Stimulated activated CD4-positive, alpha-beta T cell treated with anti-CD3 and anti-CD28 coated beads, Interleukin-1b, Interleukin-23, amount 100 ng/mL, for 24 hours (primary cell): ENCODE measurements around the gene NUP210L.
A peak's percentile ranks its signal among the peaks of the same experiment; 100 is the strongest.
"Not testable (repeated sequence)": the region's sequence is repeated elsewhere in the genome, so short reads cannot be mapped to it uniquely, and the experiment has no call there.

Experiments
- DNase-seq, 4 experiments: peaks; one replicate each; pipeline ENCODE4 v3.0.0-alpha.2; 2020; ENCODE audit warnings: low read depth in 4 of 4, low spot score in 1 of 4

Gene NUP210L

GRCh38 chr1:153995640-153996039 lies 159.2 kb downstream of the NUP210L start:
- DNase-seq = no peak

- no peak for DNase-seq
Observed at GRCh38 chr1:153995202-153995601, 159.7 kb downstream of the NUP210L start.

GRCh38 chr1:153991806-153992205 lies 163.1 kb downstream of the NUP210L start:
- no peak for DNase-seq

- DNase-seq = no peak
Observed at GRCh38 chr1:153991151-153991630, 163.7 kb downstream of the NUP210L start.

DNA sequence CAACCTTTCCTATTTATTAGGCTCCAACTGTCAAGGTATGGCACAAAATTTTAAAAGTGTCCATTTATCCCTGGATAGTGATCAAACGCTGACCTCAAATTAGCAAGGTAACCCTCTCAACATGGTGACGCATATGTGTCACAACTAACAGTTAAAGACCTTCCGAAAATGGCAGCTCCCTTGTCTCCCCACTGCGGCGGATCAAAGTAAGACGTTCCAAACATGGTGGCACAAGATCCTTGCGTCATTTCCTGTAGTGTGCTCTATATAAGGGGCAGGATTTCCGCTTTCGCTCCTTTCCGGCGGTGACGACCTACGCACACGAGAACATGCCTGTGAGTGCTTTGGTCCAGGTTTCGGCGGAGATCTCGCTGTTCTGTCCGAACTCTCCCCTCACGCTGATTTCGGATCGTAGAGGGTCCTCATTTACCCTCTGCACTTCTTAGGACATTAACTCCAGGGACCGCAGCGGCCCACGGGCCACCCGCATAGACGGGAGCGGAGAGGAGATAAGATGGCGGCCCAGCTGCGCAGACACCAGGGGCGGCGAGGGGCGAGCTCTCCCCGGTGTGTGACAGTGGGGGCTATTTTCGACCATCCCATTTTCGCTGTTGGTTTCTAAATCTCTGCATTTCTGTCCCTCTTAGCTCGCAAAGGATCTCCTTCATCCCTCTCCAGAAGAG lies 164.3 kb downstream of the NUP210L start, which contains the start of gene RPS27:
RPS27 (plus strand) TSS at position 295 of the 683 bp plus-strand sequence; CDS start at position 330, 35 bp downstream.
- peak; percentile 69 to 77 (median 70) for DNase-seq

DNA sequence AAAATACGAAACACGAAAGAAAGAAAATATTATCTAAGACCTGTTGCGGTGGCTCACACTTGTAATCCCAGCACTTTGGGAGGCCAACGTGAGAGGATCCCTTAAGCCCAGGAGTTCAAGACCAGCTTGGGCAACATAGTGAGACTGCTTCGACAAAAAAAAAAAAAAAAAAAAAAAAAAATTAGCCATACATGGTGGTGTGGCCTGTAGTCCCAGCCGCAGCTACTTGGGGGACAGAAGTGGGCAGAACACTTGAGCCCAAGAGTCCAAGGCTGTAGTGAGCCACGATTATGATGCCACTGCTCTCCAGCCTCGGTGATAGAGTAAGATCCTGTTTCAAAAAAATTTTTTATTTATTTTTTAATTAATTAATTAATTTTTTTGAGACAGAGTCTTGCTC lies 167.3 kb downstream of the NUP210L start:
- no peak for DNase-seq

GRCh38 chr1:153985941-153986761 lies 168.7 kb downstream of the NUP210L start, which contains the start of gene RAB13:
Gene RAB13 (minus strand): TSS chr1:153986339. CDS start chr1:153986236, 103 bp downstream.
- no peak for DNase-seq

DNA sequence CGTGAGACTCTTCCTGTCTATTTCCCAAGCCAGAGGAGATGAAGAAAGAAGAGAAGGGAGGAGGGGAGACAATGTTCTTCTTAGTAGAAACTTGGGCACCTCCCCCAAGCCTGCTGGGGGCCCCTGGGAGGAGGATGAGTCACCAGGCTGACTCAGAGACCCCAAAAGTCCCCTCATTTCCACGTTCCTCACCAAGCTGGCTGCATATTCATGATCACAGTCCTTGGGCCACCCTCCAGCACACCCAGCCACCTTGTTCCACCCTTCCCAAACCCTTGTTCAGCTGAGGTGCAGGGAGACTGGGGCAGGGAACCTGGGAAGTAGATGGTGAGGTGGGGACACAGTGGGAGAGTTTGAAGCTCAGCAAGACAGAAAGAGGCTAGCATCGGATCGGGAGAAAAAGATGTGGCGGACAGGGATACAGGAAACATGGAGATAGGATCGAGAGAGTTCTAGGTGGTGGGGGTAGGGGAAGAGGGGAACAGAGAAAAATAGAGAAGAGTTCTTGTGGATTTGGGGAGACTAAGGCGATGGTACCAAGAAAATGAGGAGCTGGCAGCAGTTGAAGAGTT lies 169.4 kb downstream of the NUP210L start:
- peak in 2 of 4 experiments; percentile 47 to 59 for DNase-seq

DNA sequence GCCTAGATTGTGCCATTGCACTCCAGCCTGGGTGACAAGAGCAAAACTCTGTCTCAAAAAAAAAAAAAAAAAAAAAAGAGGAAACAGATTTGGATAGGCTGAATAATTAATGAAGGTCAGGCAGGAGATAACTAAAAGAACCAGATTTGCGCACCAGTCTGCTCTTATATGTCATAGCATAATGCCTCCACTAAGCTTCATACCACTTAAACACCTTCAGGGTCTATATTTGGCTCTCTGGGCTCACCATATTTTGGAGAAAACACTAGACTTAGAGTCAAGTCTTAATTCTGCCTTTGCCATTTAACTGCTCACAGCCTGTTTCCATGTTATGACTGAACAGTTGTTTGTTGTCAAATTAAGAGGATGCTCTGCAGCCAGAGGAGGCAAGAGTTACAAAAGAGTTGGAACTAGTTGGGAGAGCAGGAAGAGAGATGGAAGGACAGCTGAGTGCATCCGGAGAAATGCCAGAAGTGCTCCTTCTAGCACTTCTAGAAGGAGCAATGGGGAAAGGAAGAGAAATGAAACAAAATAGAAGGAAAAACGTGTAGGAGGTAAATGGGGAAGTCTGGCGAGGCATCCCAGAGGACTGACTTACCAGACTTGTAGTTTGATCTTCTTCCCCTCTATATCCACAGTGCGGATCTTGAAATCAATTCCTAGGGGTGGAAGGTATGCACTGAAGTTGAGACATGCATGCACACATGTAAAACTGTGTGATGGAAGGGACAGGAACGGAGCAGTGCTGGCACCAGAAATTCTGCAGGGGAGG lies 170.6 kb downstream of the NUP210L start:
- DNase-seq = no peak

DNA sequence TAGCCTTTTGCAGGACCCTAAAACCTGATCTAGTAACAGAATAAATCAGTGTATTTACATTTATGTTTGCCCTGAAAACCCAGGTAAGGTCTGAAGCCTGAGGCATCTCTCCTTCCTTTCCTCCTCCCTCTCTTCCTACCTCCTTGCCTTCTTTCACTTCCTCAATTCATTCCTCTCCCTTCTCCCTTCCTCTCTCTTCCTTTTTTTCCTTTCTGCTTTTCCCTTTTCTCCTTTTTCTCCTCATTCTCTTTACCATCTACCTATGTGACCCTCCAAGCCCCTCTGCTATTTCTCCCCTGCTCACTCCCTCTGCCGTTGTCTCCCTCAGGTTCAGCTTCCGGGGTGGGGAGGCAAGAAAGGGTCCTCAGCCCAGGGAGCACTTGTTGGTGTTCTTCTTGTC lies 173.1 kb downstream of the NUP210L start:
- not testable (repeated sequence) for DNase-seq

DNA sequence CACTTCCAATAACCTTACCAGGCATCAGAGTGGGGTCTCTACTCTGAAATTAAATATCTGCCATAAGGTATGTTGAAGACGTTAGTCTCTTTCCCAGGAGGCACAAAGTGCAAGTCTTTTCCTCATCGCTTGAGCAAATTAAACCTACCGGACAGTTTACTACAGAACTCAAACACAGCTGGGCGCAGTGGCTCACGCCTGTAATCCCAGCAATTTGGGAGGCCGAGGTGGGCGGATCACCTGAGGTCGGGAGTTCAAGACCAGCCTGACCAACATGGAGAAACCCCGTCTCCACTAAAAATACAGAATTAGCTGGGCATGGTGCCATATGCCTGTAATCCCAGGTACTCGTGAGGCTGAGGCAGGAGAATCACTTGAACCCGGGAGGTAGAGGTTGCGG lies 175.8 kb downstream of the NUP210L start:
- DNase-seq = not testable (repeated sequence)

- no peak for DNase-seq
Observed at GRCh38 chr1:153978274-153978909, 176.5 kb downstream of the NUP210L start.

DNA sequence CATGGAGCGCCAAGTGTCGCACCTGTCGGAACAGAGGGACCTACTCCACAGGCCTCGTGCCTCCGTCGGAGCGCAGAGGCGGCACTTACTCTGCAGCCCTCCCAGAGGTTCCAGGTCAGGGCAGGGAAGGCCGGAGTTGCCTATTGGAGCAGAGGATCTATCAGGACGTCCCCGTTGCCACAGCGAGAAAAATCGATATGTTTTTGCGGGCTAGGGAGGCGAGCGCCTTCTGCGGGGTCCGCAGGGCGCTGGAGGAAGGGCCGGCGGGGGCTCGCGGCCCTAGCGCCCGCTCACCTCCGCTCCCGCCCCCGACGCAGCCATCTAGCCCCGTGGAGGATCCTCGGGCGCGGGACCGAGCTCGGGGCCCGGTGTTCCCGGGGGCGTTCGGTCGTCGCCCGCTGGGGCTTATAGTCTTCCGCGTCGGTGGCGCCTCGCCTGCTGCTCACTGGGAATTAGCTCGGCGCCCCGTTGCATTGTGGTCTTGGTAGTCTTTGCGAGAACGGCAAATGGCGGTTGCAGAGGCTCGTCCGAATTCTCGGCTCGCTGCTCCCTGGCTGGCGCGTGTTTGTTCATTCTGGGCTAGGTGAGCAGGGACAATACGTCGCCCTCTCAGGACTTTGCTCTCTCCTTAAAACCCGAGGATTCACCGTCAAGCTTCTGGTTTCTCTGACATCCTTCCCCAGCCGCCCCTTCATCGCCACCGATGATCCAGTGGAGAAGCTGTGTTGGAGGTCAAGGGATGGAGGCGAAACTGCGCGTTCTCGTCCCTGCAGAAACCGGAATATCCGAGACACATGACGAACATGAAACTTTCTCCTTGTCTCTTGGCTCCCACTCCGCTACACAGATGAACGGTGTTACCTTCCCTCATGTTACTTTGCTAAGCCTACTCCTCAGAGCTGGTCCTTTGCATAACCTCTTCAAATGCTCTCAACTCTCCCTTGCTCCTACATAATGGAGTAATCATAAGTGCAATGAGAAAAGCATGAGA lies 177.3 kb downstream of the NUP210L start, which contains the start of gene JTB:
JTB (minus strand) TSS at position 425 of the 991 bp plus-strand sequence; CDS start at position 3, 422 bp downstream.
- peak; percentile 69 to 85 (median 77) for DNase-seq

GRCh38 chr1:153976819-153977249 lies 178.0 kb downstream of the NUP210L start:
- DNase-seq = no peak

GRCh38 chr1:153973525-153973924 lies 181.3 kb downstream of the NUP210L start:
- no peak for DNase-seq

DNA sequence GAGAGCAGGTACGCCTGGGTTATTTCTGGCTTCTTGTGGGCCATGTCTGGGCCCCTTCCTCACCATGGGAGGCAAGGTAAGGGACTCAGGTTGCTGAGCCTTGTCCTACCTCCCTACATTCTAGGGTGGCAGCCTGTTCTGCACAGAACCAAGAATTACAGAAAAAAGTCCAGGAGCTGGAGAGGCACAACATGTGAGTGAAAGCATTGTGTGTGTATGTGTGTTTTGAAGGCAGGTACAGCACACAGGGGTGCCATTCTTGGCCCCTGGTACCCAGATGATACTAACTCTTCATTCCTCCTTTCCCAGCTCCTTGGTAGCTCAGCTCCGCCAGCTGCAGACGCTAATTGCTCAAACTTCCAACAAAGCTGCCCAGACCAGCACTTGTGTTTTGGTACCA lies 181.8 kb downstream of the NUP210L start:
- no peak for DNase-seq

- DNase-seq = no peak
Observed at GRCh38 chr1:153970346-153970745, 184.5 kb downstream of the NUP210L start.

DNA sequence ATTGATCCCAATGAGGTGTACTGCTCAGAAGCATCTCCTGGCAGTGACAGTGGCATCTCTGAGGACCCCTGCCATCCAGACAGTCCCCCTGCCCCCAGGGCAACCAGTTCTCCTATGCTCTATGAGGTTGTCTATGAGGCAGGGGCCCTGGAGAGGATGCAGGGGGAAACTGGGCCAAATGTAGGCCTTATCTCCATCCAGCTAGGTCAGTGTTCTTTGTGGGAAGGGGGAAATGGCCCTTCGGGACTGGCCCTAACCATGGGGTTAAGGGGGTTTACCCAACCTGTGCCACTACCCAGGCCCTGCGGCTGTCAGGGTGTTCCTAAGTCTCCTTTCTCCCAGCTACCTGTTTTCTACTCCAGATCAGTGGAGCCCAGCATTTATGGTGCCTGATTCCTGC lies 185.9 kb downstream of the NUP210L start:
- no peak for DNase-seq

DNA sequence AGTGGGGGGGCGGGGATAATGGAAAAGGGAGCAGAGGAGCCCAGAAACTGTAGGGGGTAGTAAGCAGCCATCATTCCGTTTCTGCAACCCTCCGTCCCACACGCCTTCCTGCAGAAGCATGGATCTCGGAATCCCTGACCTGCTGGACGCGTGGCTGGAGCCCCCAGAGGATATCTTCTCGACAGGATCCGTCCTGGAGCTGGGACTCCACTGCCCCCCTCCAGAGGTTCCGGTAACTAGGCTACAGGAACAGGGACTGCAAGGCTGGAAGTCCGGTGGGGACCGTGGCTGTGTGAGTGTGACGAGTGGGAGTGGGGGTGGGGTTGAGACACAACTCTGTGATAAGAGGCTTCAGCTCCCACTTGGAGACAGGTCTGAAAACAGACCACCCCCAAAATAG lies 186.5 kb downstream of the NUP210L start:
- DNase-seq = no peak
